CD4-positive, alpha-beta T cell (primary cell): ENCODE data around the gene C17orf58. TPM values are rescaled to one million over a fixed set of nuclear protein-coding genes. Genes with fewer than 3 reads are reported as not detected.
"Not testable (repeated sequence)": the region's sequence is repeated elsewhere in the genome, so short reads cannot be mapped to it uniquely, and the experiment has no call there.

Source experiments
- ATAC-seq: fragments of 200-7000 bp; cut with Tn5 transposase; one replicate; pipeline ENCODE4 v1.10.0; 2022; ENCODE audit warnings: mild to moderate bottlenecking; ENCODE audit not compliant: poor library complexity
- CTCF ChIA-PET: fragments of 350-600 bp; sonication (Branson Sonifier 250); formaldehyde crosslinking; loops from one replicate; lab custom pipeline; 2021; ENCODE audit warnings: antibody characterized with exemption, inconsistent platforms; lab: Charles Lee
- POLR2A ChIA-PET: fragments of 350-600 bp; sonication (Branson Sonifier 250); formaldehyde crosslinking; loops from one replicate; lab custom pipeline; 2021; ENCODE audit warnings: antibody characterized with exemption, inconsistent platforms; lab: Charles Lee
- DNase-seq, 14 experiments: peaks; one replicate each; pipeline ENCODE4 v3.0.0-alpha.2; 2013 to 2020; ENCODE audit warnings: mixed read lengths in 2 of 14
- H3K27ac ChIP-seq, 2 donors: one replicate each; pipeline versions ENCODE4 v1.5.1 to v1.7.0; 2013; ENCODE audit warnings: low read length in 2 of 2, low read depth in 1 of 2, mild to moderate bottlenecking in 1 of 2
- H3K27me3 ChIP-seq, 2 experiments: 1 replicate in 1 of 2; 2 replicates in 1 of 2; pipeline versions ENCODE4 v1.6.1 to v1.7.0; 2013; ENCODE audit warnings: low read length in 2 of 2, control low read depth in 1 of 2, mild to moderate bottlenecking in 1 of 2, moderate library complexity in 1 of 2; ENCODE audit not compliant: insufficient read depth in 2 of 2, control insufficient read depth in 1 of 2
- H3K36me3 ChIP-seq: one replicate; pipeline ENCODE4 v1.6.1; 2013; ENCODE audit warnings: low read length, control low read depth; ENCODE audit not compliant: insufficient read depth
- H3K4me1 ChIP-seq: one replicate; pipeline ENCODE4 v1.6.1; 2013; ENCODE audit warnings: low read length, control low read depth; ENCODE audit not compliant: insufficient read depth
- H3K4me3 ChIP-seq: one replicate; pipeline ENCODE4 v1.5.1; 2013; ENCODE audit warnings: mild to moderate bottlenecking, low read length, moderate library complexity
- H3K9me3 ChIP-seq, 2 experiments: 1 replicate in 1 of 2; 2 replicates in 1 of 2; pipeline versions ENCODE4 v1.6.1 to v1.7.0; 2013; ENCODE audit warnings: low read length in 2 of 2, mild to moderate bottlenecking in 2 of 2, control low read depth in 1 of 2, moderate library complexity in 1 of 2; ENCODE audit not compliant: control insufficient read depth in 1 of 2, insufficient read depth in 1 of 2
- H3K27ac Mint-ChIP-seq: one replicate; pipeline ENCODE4 v1.8.0; 2020; ENCODE audit warnings: mixed read lengths
- H3K27me3 Mint-ChIP-seq: one replicate; pipeline ENCODE4 v1.8.0; 2021; ENCODE audit warnings: mixed read lengths
- H3K36me3 Mint-ChIP-seq: one replicate; pipeline ENCODE4 v1.8.0; 2021; ENCODE audit warnings: low read depth, mixed read lengths
- H3K4me1 Mint-ChIP-seq: one replicate; pipeline ENCODE4 v1.8.0; 2021; ENCODE audit warnings: low read depth, mixed read lengths
- H3K4me3 Mint-ChIP-seq: one replicate; pipeline ENCODE4 v1.8.0; 2020; ENCODE audit warnings: mild to moderate bottlenecking, mixed read lengths
- H3K9me3 Mint-ChIP-seq: one replicate; pipeline ENCODE4 v1.8.0; 2020; ENCODE audit warnings: mixed read lengths
- intact Hi-C, 2 experiments: fragments of 100-400 bp; cut with DNase I in 1 of 2; cut with micrococcal nuclease in 1 of 2; formaldehyde crosslinking; loops; one replicate each; pipeline versions ENCODE4 v1.15.1 to v1.9.0; 2023 to 2025; cut with DNase I, micrococcal nuclease
- total RNA-seq, 174 experiments: library from RNA in 2 of 174; stranded (reverse) in 2 of 174; gene quantifications; one replicate each; pipeline ENCODE4 v1.2.3 and lab custom pipeline; 2021 to 2026
- TF ChIP-seq, protein P1 (sequence below): fragments of 200-600 bp; IDR thresholded peaks from one replicate; pipeline ENCODE4 v1.8.0; 2022; ENCODE audit warnings: antibody characterized with exemption, mild to moderate bottlenecking

Gene C17orf58
- total RNA-seq, 2 experiments from 2014 or later = 0.22 to 0.31 TPM

- peaks cover 13% of the 10 kb centered on the region for H3K36me3 Mint-ChIP-seq
- Histone ChIP-seq H3K27ac (peak overlapping the region in 1 of 2 donors; percentile 55), H3K36me3 (no peaks in the 10 kb centered on the region), H3K9me3 (peaks cover 0 to 6% of the 10 kb centered on the region in 2 experiments), H3K4me1 (peaks cover 14% of the 10 kb centered on the region), H3K27me3 (no peaks in the 10 kb centered on the region), H3K4me3 (peak overlapping the region; percentile 74)
- peaks cover 9% of the 10 kb centered on the region for H3K27me3 Mint-ChIP-seq
- H3K4me3 Mint-ChIP-seq = peak overlapping the region; percentile 87
- intact Hi-C loops = loop anchor here (1.0 to 2.0 kb wide), 2 partner anchors 14 to 15 kb away; partner anchors contain the start of gene KPNA2 (in 2 of the 2)
- TF ChIP-seq, protein P1, sequence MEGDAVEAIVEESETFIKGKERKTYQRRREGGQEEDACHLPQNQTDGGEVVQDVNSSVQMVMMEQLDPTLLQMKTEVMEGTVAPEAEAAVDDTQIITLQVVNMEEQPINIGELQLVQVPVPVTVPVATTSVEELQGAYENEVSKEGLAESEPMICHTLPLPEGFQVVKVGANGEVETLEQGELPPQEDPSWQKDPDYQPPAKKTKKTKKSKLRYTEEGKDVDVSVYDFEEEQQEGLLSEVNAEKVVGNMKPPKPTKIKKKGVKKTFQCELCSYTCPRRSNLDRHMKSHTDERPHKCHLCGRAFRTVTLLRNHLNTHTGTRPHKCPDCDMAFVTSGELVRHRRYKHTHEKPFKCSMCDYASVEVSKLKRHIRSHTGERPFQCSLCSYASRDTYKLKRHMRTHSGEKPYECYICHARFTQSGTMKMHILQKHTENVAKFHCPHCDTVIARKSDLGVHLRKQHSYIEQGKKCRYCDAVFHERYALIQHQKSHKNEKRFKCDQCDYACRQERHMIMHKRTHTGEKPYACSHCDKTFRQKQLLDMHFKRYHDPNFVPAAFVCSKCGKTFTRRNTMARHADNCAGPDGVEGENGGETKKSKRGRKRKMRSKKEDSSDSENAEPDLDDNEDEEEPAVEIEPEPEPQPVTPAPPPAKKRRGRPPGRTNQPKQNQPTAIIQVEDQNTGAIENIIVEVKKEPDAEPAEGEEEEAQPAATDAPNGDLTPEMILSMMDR = no peak
- peaks cover 20% of the 10 kb centered on the region for H3K4me1 Mint-ChIP-seq
- POLR2A ChIA-PET = interaction anchor here (1.0 to 2.4 kb wide), 4 partner anchors 13 to 160 kb away, joined by 3 to 18 read pairs (median 10); partner anchors contain the start of genes C17orf58 and KPNA2
- CTCF ChIA-PET = interaction anchor here (1.2 to 1.4 kb wide), 5 partner anchors 9 to 28 kb away, joined by 3 to 5 read pairs (median 4); partner anchors contain the start of gene KPNA2
- ATAC-seq (no peak), DNase-seq (peak in 1 of 14 experiments; percentile 15)
- H3K27ac Mint-ChIP-seq = peak overlapping the region; percentile 92
- H3K9me3 Mint-ChIP-seq = no peaks in the 10 kb centered on the region
These were observed 24.1 kb upstream of the C17orf58 start for GRCh38 chr17:68020409-68020756.

DNA sequence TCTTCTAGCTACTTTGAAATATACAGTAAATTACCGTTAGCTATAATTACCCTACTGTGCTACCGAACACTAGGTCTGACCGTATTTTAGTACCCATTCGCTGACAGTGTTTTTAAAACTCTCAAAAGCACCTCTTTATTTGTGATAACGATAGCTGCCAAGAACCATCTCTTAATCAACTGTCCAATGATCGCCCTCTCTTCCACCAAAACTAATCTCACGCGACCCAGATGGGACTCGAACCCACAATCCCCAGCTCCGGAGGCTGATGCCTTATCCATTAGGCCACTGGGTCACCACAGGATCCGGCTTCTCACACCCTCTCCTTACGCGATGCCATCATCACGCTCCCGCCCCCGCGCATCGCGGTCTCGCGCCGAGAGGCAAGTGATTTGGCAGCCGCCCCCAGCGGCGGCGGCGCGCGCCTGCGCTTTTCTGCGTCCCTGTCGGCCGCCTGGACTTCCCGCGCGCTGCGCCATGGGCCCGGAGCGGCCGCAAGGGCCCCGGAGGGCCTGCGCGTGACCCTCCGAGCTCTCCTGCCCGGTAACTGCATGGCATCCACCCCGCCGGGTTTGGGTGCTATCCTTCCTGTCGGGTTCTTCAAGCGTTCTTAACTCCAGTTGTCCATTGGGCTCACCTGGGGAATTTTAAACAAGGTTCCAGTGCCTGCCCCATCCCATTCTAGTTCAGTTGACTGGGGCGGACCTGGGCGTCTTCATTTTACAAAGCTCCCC is 23.6 kb upstream of the C17orf58 start:
- TF ChIP-seq, protein P1 = peak; percentile 44
- Histone ChIP-seq H3K4me1 (peaks cover 14% of the 10 kb centered on the region), H3K4me3 (peak overlapping the region; percentile 74), H3K27me3 (no peaks in the 10 kb centered on the region), H3K27ac (peak overlapping the region in 1 of 2 donors; percentile 55), H3K36me3 (no peaks in the 10 kb centered on the region), H3K9me3 (peaks cover 0 to 6% of the 10 kb centered on the region in 2 experiments)
- Mint-ChIP-seq H3K36me3 (peaks cover 13% of the 10 kb centered on the region), H3K27ac (peak overlapping the region; percentile 92), H3K9me3 (no peaks in the 10 kb centered on the region), H3K4me1 (peaks cover 21% of the 10 kb centered on the region), H3K27me3 (peaks cover 9% of the 10 kb centered on the region), H3K4me3 (peak overlapping the region; percentile 87)
- ChIA-PET POLR2A (interaction anchor here (1.0 to 2.4 kb wide), 5 partner anchors 9 to 161 kb away, joined by 3 to 18 read pairs (median 4); partner anchors contain the start of genes C17orf58 and KPNA2), CTCF (interaction anchor here (1.2 to 1.4 kb wide), 6 partner anchors 10 to 27 kb away, joined by 3 to 5 read pairs (median 4); partner anchors contain the start of gene KPNA2)
- peak; percentile 91 to 99 (median 96) for DNase-seq
- intact Hi-C loops = loop anchor here (1.0 to 2.0 kb wide), 3 partner anchors 15 to 25 kb away; partner anchors contain the start of gene KPNA2 (in 2 of the 2)
- ATAC-seq = peak; percentile 93

GRCh38 chr17:68019336-68019674 is 23.0 kb upstream of the C17orf58 start:
- Histone ChIP-seq H3K36me3 (no peaks in the 10 kb centered on the region), H3K9me3 (peaks cover 0 to 6% of the 10 kb centered on the region in 2 experiments), H3K27me3 (no peaks in the 10 kb centered on the region), H3K4me3 (peak overlapping the region; percentile 74), H3K27ac (no peak overlapping the region), H3K4me1 (peaks cover 14% of the 10 kb centered on the region)
- Mint-ChIP-seq H3K36me3 (peaks cover 13% of the 10 kb centered on the region), H3K9me3 (no peaks in the 10 kb centered on the region), H3K27ac (peak overlapping the region; percentile 92), H3K4me3 (peak overlapping the region; percentile 87), H3K4me1 (peaks cover 21% of the 10 kb centered on the region), H3K27me3 (peaks cover 9% of the 10 kb centered on the region)
- intact Hi-C loops = loop anchor here in 1 of 2 experiments (2.0 kb wide), 1 partner anchor 25 kb away; no protein-coding TSS in a partner anchor
- TF ChIP-seq, protein P1 = no peak
- POLR2A ChIA-PET = interaction anchor here (1.2 to 2.4 kb wide), 4 partner anchors 9 to 25 kb away, joined by 4 to 18 read pairs (median 10); partner anchors contain the start of genes C17orf58 and KPNA2
- DNase-seq = peak in 1 of 14 experiments; percentile 27
- CTCF ChIA-PET = interaction anchor here (0.6 to 1.4 kb wide), 7 partner anchors 10 to 27 kb away, joined by 3 to 5 read pairs (median 4); partner anchors contain the start of gene KPNA2
- ATAC-seq = no peak

- POLR2A ChIA-PET = interaction anchor here (1.2 kb wide), 1 partner anchor 10 kb away, joined by 4 read pairs; no protein-coding TSS in a partner anchor
- H3K9me3 Mint-ChIP-seq, H3K4me3 ChIP-seq, H3K27me3 ChIP-seq, H3K36me3 ChIP-seq, H3K27me3 Mint-ChIP-seq, H3K9me3 ChIP-seq, H3K4me3 Mint-ChIP-seq, H3K27ac ChIP-seq, DNase-seq, ATAC-seq: not testable (repeated sequence)
- CTCF ChIA-PET = interaction anchor here (0.6 to 1.2 kb wide), 2 partner anchors 16 to 18 kb away, joined by 4 read pairs; no protein-coding TSS in a partner anchor
- intact Hi-C loops = loop anchor here in 1 of 2 experiments (2.0 kb wide), 1 partner anchor 24 kb away; no protein-coding TSS in a partner anchor
- H3K4me1 Mint-ChIP-seq = peaks cover 21% of the 10 kb centered on the region
- peak overlapping the region; percentile 27 for H3K27ac Mint-ChIP-seq
- peaks cover 14% of the 10 kb centered on the region for H3K4me1 ChIP-seq
- peaks cover 13% of the 10 kb centered on the region for H3K36me3 Mint-ChIP-seq
These were observed 22.2 kb upstream of the C17orf58 start for GRCh38 chr17:68018493-68018892.
